ENCODE measurements around the gene ACCS.

Gene ACCS

DNA sequence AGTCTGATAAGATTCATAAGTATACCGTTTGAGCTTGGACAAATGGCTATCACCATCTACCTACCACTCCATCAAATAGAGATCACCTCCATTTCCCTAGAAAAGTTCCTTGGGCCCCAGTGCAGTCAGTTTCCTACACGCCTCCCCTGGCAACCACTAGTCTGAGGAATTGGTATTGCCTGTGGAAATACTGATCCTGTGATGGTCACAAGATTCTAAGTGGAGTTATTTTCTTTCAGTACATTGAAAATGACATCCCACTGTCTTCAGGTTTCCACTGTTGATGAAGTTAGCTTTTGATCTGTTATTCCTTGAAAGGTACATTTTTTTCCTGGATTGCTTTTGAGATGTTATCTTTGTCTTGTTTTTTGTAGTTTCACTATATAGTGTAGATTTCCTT, 22.9 kb upstream of the ACCS start:
- Histone ChIP-seq H3F3A (ENCODE audit: insufficient read depth) (no peaks in the 10 kb centered on the region), H3K9me3 (ENCODE audit: insufficient read depth, low read length) (no peaks in the 10 kb centered on the region), H3K9ac (ENCODE audit: low read length) (no peak overlapping the region)

GRCh38 chr11:44046182-44046581, 19.9 kb upstream of the ACCS start:
- no peaks in the 10 kb centered on the region for H3K27me3 ChIP-seq (ENCODE audit: low read length)
- TF ChIP-seq EZH2phosphoT487 (conservative IDR thresholded peaks at IDR 0.05; ENCODE audit: low read length), result no peak
- no peak for TF ChIP-seq CTCF (IDR thresholded peaks at IDR 0.05; ENCODE audit: insufficient read depth, low read length, poor library complexity, severe bottlenecking)
- no peaks in the 10 kb centered on the region for H4K20me1 ChIP-seq (ENCODE audit: low read depth, low read length)
- no peaks in the 10 kb centered on the region for H3K9me3 ChIP-seq (ENCODE audit: insufficient read depth, low read length)
- H2AFZ ChIP-seq (ENCODE audit: low read depth, low read length, severe bottlenecking), result no peak overlapping the region
- H3F3A ChIP-seq (ENCODE audit: insufficient read depth), result no peaks in the 10 kb centered on the region
- no peak overlapping the region for H3K27ac ChIP-seq (ENCODE audit: low read depth, low read length)
- H3K4me3 ChIP-seq (ENCODE audit: insufficient read depth, low read length, poor library complexity, severe bottlenecking), result no peak overlapping the region
- no peak overlapping the region for H3K9ac ChIP-seq (ENCODE audit: low read length)
- H3K9me2 ChIP-seq (replicated peaks; ENCODE audit: insufficient read depth, low read length), result no peaks in the 10 kb centered on the region
- no peaks in the 10 kb centered on the region for H3K79me2 ChIP-seq (ENCODE audit: insufficient read depth, low read length)
- H3K36me3 ChIP-seq (ENCODE audit: low read length), result no peaks in the 10 kb centered on the region
- H3K4me2 ChIP-seq (ENCODE audit: low read depth, low read length, poor library complexity, severe bottlenecking), result no peak overlapping the region

More for the DNA sequence above, 22.9 kb upstream of the ACCS start:
- H3K79me2 ChIP-seq (ENCODE audit: insufficient read depth, low read length), result no peaks in the 10 kb centered on the region
- no peak overlapping the region for H3K4me2 ChIP-seq (ENCODE audit: low read depth, low read length, poor library complexity, severe bottlenecking)
- TF ChIP-seq CTCF (IDR thresholded peaks at IDR 0.05; ENCODE audit: insufficient read depth, low read length, poor library complexity, severe bottlenecking) (no peak), EZH2phosphoT487 (conservative IDR thresholded peaks at IDR 0.05; ENCODE audit: low read length) (no peak)
- no peaks in the 10 kb centered on the region for H3K36me3 ChIP-seq (ENCODE audit: low read length)
- no peaks in the 10 kb centered on the region for H3K9me2 ChIP-seq (replicated peaks; ENCODE audit: insufficient read depth, low read length)
- no peaks in the 10 kb centered on the region for H4K20me1 ChIP-seq (ENCODE audit: low read depth, low read length)
- no peak overlapping the region for H2AFZ ChIP-seq (ENCODE audit: low read depth, low read length, severe bottlenecking)
- H3K27me3 ChIP-seq (ENCODE audit: low read length), result no peaks in the 10 kb centered on the region
- H3K4me3 ChIP-seq (ENCODE audit: insufficient read depth, low read length, poor library complexity, severe bottlenecking), result no peak overlapping the region
- no peak overlapping the region for H3K27ac ChIP-seq (ENCODE audit: low read depth, low read length)

DNA sequence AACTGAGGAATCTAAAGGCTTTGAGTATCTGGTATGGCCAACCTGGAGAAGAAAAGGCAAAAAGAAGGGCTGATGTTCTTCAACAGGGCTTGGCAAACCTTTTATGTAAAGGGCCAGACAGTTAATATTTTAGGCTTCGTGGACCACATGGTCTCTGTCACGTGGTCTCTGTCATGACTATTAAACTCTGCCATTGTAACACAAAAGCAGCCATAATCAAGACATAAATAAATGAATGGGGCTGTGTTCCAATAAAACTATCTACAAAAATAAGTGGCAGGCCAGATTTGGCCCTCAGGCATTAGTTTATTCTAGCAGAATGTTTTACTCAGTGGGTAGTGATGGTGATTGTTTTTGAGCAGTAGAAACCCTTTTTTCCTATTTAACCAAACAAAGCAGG, 18.8 kb upstream of the ACCS start:
- H3K4me2 ChIP-seq (ENCODE audit: low read depth, low read length, poor library complexity, severe bottlenecking), result no peak overlapping the region
- H3K9me3 ChIP-seq (ENCODE audit: insufficient read depth, low read length), result no peaks in the 10 kb centered on the region
- H3K27me3 ChIP-seq (ENCODE audit: low read length), result no peaks in the 10 kb centered on the region
- no peaks in the 10 kb centered on the region for H3F3A ChIP-seq (ENCODE audit: insufficient read depth)
- no peaks in the 10 kb centered on the region for H4K20me1 ChIP-seq (ENCODE audit: low read depth, low read length)
- no peaks in the 10 kb centered on the region for H3K36me3 ChIP-seq (ENCODE audit: low read length)
- TF ChIP-seq EZH2phosphoT487 (conservative IDR thresholded peaks at IDR 0.05; ENCODE audit: low read length) (no peak), CTCF (IDR thresholded peaks at IDR 0.05; ENCODE audit: insufficient read depth, low read length, poor library complexity, severe bottlenecking) (no peak)
- no peak overlapping the region for H2AFZ ChIP-seq (ENCODE audit: low read depth, low read length, severe bottlenecking)
- no peak overlapping the region for H3K27ac ChIP-seq (ENCODE audit: low read depth, low read length)
- H3K9me2 ChIP-seq (replicated peaks; ENCODE audit: insufficient read depth, low read length), result no peaks in the 10 kb centered on the region
- H3K79me2 ChIP-seq (ENCODE audit: insufficient read depth, low read length), result no peaks in the 10 kb centered on the region
- no peak overlapping the region for H3K4me3 ChIP-seq (ENCODE audit: insufficient read depth, low read length, poor library complexity, severe bottlenecking)
- H3K9ac ChIP-seq (ENCODE audit: low read length), result no peak overlapping the region

Measured in SU-DHL-6 (cell line).